GM18873 (cell line): ENCODE data around the gene DAP.
"Not testable (repeated sequence)": the region's sequence is repeated elsewhere in the genome, so short reads cannot be mapped to it uniquely, and the experiment has no call there.

Source experiments
- ATAC-seq: cut with Tn5 transposase; IDR thresholded peaks from one replicate; pipeline ENCODE4 v1.9.1; 2021; ENCODE audit warnings: mild to moderate bottlenecking, moderate library complexity, moderate number of reproducible peaks; ENCODE audit not compliant: unreplicated experiment, low FRiP score

DAP gene

GRCh38 chr5:10675177-10675700, 85.8 kb downstream of the DAP start:
- ATAC-seq: no peak

- ATAC-seq: no peak
Measured at GRCh38 chr5:10674582-10674981, 86.5 kb downstream of the DAP start.

DNA sequence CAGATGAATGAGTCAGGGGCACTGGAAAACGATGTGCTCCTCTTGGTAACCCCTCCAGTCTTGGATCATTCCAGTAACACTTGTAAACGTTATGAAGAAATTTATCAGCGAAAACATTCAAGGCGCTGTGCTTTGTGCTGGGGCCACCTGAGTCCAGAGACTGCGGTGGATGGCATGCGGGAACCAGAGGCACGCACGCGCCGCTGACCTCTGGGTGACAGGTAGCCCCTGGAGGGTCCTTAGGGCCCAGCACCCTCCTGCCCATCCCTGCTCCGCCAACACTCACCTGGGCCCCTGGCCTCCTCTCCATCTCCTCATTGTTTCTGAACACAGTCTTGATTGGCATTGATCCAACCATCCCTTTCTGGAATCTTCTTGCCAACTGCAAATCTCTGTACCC, 86.9 kb downstream of the DAP start:
- no peak for ATAC-seq

GRCh38 chr5:10673407-10673806, 87.6 kb downstream of the DAP start:
- no peak for ATAC-seq

DNA sequence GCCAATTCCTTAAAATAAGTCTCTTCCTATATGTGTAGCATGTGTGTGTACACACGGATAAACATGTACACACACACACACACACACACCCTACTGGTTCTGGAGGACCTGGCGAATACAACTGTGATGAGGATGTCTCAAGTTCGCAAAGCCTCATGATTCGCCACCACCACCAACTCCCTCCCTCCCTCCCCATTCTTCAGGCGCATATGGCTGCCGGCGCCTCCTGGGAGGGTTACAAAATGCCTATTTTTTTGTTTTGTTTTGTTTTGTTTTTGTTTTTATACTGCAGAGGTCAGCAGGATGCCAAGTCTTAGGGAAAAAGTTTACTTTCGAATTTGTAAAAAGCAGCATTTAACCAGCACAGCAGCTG, 88.0 kb downstream of the DAP start:
- no peak for ATAC-seq

DNA sequence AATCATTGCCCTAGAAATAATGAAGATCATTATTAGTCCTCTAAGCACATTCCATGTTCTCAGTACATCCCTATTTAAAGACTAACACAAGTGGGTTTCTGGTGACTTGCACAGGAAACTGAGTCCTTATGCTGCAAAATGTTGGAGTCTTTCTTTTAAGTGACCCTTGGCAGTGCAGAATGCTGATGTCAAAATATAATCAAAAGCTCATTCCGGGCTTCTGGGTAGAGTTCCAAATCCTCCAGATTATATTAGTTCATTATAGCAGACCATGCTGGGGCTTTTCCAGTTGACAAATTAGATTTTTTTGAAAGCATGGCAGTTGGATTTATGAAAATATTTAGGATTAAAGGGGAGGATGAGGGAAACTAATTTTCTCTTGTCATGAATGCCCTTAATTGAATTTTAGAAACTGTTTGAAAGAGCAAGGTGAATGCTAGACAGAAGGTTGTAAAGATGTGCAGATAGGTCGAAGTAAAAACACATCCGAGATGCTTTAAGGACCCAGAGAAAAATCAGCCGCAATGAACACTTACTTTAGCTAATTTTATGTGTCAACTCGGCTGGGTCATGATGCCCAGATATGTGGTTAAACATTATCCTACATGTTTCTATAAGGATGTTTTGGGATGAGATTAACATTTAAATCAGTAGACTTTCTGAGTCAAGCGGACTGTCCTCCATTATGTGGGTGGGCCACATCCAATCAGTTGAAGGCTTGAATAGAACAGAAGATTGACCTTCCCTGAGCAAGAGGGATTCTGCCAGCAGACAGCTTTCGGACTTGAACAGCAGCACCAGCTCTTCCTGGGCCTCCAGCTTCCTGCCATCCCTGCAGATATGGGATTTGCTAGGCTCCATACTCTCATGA, 88.7 kb downstream of the DAP start:
- ATAC-seq: no peak

DNA sequence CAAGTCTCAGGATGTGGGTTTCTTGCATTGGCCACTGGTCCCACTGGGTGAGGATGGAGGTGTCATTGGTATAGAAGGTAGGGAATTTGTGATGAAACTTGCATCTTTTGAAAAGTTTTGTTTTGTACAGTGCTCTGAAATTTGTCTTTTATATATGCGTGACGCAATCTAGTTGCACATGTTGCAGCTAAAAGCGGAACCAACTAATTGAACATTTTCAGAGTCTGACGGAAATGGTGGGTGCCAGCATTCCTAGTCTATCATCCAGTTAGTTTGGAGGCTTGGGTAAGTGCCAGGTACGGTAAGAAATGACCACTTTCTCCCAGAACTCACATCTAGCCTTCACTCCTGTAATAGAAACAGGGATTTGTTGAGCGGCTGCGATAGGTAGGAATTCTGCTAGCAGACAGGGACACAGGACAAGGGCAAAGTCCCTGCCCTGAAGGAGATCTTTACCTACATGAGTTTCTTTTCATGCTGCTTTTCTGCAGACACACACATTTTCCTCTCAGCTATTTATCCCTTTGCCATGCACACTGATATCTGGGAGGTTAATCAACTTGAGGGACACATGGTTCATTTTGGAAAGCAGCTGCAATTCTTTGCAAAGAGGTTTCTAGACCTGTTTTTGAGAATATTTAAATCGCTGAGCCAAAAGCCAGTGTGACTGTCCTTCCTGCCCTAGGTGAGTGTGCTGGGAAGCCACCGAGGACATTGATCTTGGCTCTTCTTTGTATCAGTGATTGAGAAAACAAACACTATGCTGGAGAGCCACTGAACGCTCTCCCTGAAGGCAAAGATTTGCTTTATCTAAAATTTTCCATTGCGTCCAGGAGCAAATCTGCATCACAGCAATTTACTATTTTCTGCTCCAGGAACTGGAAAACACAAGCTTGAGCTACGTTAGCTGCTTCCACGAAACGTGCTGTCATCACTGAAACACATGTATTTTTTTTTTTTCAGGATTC, 89.7 kb downstream of the DAP start:
- no peak for ATAC-seq

- ATAC-seq: no peak
Measured at GRCh38 chr5:10669983-10670382, 91.1 kb downstream of the DAP start.

- ATAC-seq: no peak
Measured at GRCh38 chr5:10668697-10669096, 92.3 kb downstream of the DAP start.

DNA sequence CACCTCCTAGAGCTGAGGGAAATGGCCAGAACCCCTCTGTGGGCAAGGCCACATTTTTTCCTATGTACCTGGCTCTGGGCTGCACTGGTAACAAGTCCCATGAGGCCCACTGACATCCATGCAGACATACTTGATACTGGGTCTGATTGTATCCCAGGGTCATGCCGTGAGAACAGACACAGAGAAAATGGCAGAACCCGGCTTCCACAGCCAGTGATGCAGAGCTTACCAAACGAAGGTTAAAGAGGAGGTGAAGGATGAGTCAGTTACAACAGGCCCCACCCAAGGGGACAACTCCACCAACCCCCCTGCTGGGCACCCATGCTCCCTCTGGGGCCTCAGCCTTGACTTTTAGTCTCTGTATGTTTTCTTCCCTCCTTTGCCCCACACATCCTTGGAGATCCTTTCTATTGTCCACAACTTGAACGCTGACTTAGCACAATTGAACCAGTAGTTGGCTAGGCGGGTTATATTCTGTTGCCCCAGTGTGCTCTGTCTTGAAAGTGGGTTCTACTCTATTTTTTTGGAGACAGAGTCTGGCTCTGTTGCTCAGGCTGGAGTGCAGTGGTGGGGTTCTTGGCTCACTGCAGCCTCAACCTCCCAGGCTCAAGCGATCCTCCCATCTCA, 93.5 kb downstream of the DAP start:
- ATAC-seq: no peak

GRCh38 chr5:10666531-10667299, 94.3 kb downstream of the DAP start:
- ATAC-seq: no peak

GRCh38 chr5:10665799-10666198, 95.2 kb downstream of the DAP start:
- no peak for ATAC-seq

DNA sequence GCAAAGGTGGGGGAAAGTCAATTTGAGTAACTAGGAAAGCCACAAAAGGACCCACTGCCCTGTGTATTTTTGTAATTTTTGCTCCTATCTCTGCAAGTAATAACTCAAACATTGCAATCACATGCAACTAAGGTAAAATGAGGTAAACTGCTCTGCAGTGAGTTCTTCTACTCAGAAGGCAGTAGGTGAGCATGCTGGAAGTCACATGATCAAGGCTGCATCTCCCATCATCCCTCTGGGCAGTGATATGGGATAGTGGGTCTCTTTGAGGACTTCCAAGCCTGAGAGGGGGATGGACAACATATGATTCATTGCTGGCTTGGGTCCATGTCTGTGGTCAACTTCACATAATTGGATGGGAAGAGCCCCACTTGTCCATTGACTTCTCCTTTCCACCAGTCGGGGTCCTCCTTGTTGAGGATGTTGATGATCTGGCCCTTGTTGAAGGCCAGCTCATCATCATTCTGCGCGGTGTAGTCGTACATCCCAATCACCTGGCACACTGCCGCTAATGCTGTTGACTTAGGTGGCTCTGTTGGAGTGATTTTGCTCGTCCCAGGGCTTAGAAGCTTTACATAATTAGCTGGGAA, 96.8 kb downstream of the DAP start:
- not testable (repeated sequence) for ATAC-seq

- ATAC-seq: no peak
Measured at GRCh38 chr5:10663489-10664179, 97.4 kb downstream of the DAP start.

- no peak for ATAC-seq
Measured at GRCh38 chr5:10662661-10663488, 98.2 kb downstream of the DAP start.

GRCh38 chr5:10662083-10662482, 99.0 kb downstream of the DAP start:
- ATAC-seq: no peak

DNA sequence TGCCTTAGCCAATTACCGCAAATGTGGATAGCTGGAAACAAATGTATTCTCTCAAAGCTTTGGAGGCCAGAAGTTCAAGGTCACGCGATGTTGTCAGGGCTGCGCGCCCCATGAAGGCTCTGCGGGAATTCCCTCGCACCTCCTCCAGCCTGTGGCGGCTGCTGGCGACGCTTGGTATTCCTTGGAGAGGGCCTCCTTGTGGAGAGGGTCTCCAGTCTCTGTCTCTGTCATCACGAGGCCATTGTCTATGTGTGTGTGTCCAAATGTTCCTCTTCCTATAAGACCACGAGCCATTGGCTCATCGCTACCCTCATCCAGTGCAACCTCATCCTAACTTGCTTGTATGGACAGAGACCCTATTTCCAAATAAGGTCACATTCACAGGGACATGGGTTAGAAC, 99.6 kb downstream of the DAP start:
- ATAC-seq: no peak

DNA sequence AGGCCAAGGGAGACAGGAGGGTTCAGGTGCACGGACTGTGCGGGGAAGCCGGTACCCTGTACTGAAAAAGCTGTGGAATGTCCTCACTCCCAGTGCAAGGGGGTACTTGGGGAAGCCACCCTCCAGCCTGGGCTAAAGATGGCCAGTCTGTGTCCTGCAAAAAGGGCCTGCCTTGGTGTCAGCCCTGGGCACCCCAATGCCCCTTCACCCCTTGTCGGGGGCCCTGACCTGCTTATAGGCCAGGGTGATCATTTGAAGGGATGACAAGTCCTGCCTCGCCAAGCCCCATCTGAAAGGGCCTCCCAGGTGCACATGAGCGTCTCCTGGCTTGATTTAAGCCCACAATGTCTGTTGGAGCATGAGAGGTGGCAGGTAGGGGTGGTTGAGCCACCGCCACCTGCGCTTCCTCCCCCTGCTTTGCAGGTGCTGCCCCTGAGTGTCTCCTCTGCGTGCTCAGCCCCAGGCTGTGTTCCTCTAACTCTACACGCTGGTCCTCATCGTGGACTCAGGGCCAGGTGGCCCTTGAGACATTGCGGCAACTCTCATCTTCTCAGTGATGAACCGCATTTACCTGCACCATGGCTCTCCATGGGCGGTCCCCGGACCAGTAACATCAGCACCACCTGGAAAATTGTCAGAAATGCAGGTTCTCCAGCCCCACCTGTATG, 100.2 kb downstream of the DAP start:
- no peak for ATAC-seq
